Measurements from ENCODE around the gene PFDN4.

DNA sequence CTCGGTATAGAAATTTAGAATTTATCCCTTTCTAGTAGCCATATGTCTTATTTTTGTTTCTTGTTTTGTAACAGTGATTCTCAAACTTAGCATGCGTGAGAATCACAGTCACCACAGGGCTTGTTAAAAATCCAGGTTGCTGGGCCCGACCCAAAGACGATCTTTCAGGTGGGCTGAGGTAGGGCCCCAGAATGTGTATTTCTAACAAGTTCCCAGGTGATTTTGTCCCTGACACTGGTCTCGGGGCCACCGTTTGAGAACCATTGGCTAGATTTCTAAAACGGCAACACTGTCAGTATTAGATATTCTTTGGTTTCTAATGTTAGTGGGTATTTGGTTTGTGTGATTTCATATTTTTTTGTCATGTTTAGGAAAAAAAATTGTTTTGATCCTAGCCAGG is 9.9 kb downstream of the PFDN4 start:
- TF ChIP-seq, protein P1, sequence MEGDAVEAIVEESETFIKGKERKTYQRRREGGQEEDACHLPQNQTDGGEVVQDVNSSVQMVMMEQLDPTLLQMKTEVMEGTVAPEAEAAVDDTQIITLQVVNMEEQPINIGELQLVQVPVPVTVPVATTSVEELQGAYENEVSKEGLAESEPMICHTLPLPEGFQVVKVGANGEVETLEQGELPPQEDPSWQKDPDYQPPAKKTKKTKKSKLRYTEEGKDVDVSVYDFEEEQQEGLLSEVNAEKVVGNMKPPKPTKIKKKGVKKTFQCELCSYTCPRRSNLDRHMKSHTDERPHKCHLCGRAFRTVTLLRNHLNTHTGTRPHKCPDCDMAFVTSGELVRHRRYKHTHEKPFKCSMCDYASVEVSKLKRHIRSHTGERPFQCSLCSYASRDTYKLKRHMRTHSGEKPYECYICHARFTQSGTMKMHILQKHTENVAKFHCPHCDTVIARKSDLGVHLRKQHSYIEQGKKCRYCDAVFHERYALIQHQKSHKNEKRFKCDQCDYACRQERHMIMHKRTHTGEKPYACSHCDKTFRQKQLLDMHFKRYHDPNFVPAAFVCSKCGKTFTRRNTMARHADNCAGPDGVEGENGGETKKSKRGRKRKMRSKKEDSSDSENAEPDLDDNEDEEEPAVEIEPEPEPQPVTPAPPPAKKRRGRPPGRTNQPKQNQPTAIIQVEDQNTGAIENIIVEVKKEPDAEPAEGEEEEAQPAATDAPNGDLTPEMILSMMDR (IDR thresholded peaks at IDR 0.05; ENCODE audit: borderline replicate concordance, extremely low read depth, low read length, poor library complexity, severe bottlenecking), result no peak
- TF ChIP-seq EZH2 (IDR thresholded peaks at IDR 0.05; ENCODE audit: borderline replicate concordance, low read depth, low read length, severe bottlenecking), result no peak
